IPS DF 4.7 (cell line): ENCODE measurements around the gene CDH23.
A peak's percentile ranks its signal among the peaks of the same experiment; 100 is the strongest.

ENCODE experiments used
- DNase-seq: peaks from one replicate; pipeline ENCODE4 v3.0.0-alpha.2; 2013; ENCODE audit warnings: low spot score; ENCODE audit errors: extremely low read depth

CDH23 gene

DNA sequence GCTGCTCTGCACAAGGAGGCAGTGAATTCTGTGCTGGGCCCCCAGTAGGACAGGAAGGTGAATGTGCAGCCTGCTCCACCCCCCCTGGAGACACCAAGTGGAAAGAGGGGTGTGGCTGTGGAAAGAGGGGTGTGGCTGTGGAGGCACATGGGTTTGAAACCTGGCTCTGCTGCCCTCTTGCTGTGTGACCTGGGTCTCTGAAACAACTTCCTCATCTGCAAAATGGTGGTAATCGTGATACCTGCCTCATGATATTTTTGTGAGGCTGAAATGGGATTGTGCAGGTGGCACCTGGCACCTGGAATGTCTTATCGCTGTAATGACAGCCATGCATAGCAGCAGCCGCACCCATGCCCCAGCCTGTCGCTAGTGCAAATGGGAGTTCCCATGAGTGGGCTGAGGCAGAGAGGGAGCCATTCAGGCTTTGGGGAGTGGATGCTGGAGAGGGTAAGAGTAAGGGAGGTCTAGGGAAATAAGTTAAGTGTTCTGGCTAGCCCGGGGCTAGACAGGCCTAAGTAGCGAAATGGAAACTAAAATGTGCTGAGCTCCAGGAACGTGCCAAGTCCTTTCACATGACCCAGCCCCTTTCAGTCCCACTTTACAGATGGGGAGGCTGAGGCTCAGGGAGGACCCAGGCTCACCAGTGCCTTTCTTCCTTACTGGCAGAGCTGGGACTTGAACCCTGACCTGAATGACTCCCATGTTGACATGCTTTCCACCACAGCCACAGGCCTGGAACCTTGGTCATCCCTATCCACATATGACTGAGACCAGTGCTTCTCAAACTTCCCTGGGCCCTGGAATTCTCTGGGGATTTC, 287.8 kb downstream of the CDH23 start:
- DNase-seq = no peak

DNA sequence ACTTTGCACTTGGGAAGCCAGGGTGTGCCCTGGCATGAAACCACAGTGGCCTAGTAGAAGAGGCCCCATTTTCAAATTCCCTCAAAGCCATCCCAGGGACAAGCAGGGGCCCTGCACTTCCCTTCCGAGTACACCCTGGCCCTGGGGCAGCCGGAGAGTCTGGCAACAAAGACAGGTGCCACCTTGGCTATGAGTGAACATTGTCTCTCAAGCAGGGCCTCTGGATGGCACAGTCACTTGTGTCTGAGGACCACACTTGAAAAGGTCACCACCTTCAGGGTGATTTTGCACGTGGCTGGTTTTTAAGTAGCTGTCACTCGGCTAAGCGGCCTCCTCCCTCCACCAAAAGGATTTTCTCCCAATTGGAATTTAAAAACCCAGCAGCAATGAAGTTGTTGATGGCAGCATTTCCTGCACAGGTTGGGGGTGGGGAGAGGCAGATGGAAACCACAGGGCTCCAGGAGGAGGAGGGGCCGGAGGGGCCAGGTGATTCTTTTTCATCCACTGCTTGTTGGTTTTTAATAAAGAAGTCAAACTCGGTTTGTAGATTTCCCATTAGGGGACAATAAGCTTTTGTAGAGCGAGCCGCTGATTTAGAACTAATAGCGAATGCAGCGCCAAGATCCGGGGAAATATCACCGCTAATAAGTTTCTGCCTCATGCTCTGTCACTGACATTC, 289.0 kb downstream of the CDH23 start:
- DNase-seq = no peak

DNA sequence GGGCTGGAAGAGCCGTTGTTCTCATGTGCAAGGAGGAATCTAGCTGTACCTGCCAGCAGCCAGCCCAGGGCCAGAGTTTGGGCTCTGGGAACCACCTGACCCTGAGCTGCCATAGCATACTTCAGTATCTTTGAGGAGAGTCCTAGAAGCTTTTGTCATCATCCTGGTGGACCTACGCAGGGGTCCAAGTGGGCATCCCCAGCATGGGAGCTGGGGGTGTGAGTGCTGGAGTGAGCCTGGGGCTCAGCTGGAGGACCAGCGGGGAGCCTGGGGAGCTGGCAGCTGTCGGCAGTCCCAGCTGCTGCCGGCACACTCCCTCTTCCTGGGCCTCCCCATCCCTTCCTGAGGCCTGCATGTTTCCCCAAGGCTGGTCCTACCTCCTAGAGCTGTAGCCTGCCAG, 290.4 kb downstream of the CDH23 start:
- no peak for DNase-seq

DNA sequence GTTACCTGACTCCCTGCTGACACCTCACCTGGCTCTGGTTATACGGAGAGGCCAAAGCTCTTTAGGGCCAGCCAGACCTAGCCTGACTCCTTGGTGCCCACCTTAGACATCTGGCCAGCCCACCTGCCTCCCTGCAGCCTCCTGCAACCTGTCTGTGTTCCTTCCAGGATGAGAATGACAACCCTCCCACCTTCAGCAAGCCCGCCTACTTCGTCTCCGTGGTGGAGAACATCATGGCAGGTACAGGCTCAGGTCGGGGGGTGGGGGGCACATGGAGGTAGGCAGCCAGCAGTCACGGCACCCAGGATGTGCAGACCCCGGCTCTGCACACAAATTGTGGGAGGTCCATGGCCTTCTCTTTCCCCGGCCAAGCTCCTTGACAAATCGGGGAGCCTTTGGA, 290.8 kb downstream of the CDH23 start:
- DNase-seq = no peak

DNA sequence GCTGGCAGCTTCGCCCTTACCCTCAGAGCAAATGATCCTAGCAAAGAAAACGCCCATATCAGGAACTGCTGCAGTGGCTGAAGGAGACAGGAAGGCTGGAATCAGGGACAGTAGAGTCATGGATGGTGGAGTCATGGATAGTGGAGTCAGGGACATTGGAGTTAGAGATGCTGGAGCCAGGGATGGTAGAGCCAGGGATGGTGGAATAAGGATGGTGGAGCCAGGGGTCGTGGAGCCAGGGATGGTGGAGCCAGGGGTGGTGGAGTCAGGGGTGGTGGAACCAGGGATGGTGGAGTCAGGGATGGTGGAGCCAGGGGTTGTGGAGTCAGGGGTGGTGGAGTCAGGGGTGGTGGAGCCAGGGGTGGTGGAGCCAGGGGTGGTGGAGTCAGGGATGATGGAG, 291.5 kb downstream of the CDH23 start:
- DNase-seq = no peak

DNA sequence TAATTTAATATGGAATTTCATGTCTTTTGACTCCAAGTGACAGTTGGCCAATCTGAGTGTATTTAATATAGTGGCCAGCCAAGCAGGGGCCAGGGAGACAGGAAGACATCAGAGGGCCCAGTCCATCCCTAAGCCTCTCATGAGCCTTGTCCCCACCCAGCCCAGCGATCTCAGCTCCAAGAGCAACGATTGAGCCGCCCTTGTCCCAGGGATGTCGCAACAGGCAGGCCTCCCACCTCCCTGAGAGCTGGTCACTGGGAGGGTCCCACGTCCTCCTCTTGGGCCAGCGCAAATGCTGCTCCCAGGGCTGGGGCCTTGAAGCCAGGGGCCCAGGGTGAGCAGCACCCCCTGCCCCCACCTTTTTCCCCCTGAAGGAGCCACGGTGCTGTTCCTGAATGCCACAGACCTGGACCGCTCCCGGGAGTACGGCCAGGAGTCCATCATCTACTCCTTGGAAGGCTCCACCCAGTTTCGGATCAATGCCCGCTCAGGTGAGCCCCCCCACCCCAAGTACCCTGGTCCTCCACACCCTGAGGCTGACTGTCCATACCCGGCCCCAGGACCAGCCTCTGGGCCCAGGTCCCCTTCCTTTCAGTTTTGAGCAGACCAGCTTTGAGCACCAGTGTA, 293.5 kb downstream of the CDH23 start:
- no peak for DNase-seq

DNA sequence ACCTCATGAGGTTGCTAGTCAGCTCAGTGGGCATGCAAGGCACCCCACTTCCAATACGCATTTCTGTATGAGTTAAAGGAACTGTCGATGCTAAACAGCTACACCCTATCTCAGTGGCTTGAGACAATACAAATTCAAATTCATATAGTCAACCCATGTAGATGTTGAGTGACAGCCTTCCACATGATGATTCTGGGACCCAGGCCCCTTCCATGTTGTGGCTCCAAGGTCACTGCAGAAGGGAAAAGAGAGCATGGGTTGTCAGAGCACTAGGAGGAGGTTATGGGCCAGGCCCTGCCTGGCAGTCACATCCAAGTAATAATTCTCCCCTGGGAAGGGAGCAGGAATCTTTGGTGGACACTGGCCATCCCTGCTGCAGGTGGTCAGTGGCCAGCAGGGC, 294.7 kb downstream of the CDH23 start:
- no peak for DNase-seq

DNA sequence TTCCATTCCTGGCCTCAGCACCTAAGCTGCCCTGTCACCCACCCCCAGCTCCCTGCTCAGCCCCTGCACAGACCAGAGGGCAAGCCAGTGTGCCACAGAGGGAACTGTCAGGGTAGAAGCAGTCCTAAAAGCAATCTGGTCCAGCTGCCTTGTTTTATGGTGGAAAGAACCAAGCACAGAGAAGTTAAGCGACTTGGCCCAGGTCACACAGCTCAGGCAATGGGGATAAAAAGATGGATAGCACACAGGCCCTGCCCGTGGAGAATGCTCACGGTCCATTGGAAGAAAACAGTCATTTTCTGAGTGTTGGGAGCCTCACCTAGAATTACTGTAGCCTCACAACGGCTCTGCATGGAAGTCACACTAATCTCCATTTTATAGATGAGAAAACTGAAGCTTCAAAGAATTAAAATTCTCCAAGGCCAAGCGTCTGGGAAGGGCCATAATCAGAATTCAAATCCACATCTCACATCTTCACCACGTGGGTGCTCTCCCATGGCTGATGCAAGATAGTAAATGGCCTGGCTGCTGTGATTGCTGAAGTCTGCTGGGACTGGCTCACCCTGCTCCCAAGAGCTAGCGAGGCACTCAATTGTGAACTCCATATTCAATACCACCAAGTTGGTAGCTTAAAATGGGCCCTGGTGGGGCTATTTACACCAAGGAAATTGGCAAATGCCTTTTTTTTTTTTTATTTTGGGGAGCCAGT, 296.0 kb downstream of the CDH23 start:
- no peak for DNase-seq

DNA sequence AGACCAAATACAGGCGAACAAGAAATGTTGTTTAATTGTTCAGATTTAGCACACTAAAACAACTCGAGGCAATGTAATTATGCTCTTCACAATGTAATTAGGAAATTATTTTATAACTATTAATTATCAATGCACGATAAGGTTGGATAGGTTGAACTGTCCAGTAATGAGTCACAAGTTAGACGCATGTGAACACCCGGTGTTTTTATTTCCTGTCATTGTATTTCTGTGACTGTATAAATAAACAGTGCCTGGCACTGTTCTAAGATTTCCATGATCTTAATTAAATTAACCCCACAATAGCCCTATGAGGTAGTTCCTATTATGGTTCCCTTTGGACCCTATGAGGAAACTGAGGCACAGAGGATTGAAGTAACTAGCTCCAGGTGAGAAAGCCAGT, 296.7 kb downstream of the CDH23 start:
- DNase-seq = no peak

DNA sequence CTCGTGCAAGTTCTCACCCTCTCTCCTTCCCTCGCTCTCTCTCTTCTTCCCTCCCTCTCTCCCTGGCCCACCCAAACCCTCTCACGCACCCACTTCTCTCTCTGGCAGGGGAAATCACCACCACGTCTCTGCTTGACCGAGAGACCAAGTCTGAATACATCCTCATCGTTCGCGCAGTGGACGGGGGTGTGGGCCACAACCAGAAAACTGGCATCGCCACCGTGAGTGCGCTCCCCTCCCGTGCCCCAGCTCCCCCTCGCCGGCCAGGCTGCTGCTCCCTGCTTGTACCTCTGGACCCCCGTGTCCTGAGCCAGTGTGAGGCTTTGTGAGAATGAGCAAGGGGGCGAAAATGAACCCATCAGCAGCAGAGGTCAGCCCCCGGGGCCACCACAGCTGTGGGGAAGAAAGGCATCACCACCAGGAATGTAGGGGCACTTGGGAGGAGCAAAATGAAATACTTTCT, 297.4 kb downstream of the CDH23 start:
- no peak for DNase-seq

DNA sequence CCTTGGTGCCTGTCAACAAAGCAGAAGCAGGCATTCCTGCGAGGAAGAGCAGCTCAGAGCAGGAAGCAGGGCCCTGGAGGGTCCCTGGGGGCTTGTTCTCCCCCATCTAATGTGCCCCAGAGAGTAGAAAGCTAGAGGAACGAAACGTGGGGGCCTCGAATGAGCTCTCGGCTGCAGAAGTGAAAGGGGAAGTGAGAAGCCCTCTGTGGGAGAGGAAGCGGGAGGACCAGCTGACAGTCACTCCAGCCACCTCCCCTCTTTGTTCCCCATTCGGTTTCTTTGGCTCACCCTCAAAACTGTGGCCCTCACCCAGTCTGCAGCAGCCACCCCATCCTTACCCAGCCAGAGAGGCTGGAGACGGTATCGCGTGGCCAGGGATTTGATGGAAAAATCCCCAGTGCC, 297.8 kb downstream of the CDH23 start:
- DNase-seq = no peak

DNA sequence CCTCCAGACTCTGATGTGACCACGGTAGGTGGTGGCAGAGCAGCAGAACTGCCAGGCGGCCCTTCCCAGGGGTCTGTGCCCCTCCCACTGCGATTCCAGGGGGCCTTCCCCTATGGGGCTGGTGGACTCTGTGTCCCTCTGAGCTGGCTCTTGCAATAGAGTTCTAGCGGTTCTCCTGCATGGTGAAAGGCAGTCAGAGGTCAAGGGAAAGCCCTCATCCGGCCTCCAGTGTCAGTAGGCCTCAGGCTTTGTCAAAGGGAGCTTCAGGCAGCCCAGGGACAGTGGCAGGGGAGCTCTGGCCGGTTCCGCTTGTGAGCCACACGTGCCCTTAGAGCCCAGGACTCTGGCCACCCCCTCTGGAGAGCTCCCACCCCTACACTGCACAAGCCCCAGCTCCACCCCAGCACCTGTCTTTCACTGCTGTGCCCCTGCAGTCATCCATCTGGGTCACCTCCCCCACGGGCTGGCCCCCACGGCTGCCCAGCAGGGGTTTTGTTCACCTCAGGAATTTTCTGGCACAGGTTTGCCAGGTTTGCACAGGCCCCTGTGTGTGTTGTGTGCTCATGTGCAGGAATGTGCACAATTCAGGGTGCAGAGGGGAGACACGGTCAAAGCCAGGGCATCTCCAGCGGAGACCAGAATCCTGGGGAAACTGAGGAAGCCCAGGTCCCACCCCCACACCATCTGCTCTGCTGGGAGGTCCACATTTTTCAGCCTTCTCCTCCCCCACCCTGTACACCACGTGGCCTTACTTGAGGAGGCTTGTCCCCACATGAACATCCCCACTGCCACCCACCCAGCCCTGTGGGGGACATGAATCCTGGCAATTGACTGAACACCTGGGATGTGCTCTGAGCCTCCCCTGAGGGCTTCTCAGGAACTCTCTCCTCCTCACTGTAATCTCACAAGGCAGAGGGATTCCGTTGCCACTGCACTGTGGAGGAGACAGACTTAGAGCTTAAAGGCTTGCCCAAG, 299.1 kb downstream of the CDH23 start:
- no peak for DNase-seq

DNA sequence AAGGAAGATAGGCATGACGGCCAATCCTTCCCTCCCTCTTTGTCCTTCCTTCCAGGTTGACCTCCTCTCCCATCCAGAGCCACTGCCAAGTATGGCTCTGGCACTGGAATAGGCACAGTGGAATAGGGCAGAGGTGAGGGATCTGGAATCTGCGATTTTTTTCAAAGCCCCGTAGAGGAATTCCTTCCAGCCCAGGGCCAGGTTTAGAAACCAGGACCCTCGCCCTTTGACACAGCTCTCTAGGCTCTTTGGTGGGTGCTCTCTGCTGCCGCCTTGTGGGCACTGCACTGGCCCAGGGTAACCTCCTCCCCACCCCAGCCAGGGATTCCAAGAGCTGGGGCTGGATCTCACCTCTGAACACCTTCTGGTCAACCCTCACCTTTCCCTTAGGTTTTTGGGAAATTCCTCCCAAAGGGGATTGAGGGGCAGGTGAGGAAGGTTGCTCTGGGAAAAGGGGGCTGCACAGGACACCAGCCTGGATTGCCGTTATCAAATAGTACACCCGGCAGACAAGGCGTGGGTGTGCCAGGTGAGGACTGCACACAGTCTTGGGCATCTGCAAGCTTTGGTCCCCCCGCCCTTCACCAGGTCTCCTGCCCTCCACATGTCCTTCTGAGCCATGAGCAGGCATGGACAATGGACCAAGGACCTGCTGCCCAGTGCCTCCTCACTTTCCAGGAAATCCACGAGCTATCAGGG, 300.1 kb downstream of the CDH23 start:
- peak; percentile 28 for DNase-seq

DNA sequence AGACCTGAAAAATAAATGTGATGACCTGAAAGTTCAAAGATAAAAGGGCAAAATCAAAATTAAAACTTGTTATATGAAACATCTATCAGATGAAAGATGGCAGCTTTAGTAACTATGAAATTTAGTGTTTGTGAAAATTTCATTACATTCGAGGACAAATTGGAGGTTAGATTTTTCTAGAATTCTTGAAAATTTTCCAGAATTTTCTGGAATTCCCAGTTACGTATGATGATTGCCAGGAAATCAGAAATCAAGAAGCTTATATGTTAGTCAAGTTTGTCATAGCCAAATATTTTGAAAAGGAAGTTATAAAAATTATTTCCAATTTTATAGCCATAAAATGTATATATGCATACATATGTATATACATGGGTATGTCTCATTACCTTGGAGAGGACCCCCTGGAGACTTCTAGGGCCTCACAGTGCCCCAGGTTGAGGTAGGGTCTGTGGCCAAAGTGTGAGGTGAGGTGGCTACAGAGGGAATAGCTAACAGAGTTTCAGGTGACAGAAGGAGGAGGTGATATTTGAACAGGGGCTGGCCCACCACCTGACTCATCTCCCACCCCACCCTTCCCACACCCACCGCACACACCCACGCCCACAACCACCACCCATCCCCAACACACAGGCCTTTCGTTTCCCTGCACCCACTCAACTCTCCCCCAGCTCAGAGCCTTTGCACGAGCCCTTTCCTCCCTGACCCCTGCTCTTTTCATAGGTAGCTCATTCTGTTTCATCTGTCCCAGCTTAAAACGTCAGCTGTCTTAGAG, 301.4 kb downstream of the CDH23 start:
- DNase-seq = no peak

DNA sequence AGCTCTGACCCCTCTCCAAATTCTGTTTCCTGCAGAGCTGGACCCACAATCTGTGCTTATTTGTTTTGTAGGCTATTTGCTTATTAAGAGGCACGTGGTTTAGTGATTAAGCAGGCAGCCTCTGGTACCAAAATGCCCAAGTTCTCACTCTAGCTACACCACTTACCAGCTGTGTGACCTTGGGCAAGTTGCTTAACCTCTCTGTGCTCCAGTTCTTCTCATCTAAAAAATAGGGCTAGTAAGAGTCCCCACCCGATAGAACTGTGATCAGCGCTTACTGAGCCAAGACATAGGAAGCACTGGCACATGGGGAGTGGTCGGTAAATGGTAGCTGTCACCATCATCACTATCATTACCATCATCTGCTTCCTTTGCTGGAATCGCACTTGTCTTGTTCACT, 302.0 kb downstream of the CDH23 start:
- DNase-seq = no peak

DNA sequence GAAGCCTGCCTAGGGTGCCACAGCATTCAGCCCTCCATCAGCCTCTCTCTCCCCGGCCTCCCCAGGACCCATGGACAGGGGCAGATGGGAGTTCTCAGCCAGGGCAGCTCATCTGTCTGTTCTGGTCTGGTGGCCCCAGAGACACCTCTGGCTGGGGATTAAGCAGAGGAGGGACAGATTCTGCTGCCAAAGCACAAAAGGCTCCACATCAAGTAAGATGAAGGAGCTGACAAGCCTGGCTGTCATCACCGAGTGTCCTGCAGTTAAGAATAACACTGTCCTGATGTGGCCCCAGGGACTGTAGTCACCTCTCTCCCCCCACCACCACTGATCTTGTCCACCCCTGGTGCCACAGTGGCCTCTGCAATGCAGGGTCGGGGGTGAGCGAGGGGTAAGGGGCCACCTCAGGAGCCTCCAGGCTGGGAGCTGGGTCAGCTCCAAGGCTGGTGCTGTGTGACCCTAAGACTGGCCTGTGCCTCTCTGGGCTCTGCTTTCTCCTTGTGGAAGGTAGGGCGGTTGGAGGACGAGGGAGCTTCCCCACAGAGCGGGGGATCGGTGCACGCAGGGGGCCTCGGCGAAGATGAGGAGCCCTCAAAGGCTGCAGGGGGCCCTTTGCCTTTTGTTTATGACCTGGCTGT, 304.1 kb downstream of the CDH23 start:
- no peak for DNase-seq

DNA sequence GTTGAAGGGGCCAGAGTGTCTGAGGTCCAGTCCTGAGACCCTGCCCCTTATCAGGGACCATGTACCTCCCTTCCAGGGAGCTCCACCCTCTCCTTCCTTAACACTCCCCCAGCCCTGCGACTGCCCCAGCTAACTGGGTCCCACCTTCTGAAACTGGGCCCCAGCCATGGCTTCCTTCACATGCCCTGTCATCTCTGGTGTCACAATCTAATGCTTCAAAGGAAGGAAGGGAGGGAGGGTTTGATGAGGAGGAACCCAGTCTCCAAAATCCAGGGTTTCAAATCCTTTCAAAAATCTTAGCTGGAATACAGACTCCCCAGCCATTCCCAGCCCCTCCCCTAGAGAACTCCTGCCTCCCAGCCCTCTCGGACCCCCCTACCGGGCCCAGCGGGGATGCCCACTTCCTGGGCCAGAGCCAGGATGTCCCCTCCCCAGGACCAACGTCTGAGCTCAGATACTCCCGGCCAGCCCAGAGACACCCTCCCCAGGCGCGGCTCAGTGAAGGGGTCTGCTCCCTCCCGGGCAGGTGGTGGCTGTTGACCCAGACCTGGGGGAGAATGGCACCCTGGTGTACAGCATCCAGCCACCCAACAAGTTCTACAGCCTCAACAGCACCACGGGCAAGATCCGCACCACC, 304.9 kb downstream of the CDH23 start:
- DNase-seq = no peak

DNA sequence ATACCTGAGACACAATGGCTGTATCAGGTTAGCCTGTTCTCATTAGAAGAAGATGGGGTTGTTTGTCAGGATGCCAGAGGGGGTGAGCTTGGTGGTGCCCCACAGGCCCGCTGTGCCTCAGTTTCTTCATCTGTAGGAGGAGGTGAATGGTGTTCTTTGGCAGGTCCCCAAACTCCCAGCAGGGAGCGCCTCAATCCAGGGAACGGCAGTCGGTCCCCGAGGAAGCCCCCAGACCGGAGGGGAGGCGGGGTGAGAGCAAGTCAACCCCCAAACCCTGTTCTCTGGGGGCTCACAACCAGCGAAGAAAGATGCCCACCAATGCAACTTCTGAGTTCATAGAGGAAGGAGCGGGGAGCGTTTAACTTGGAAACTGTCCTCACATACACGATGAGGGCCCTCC, 306.9 kb downstream of the CDH23 start:
- DNase-seq = no peak
